Aorta (tissue), 5 donors: ENCODE measurements around the gene PTPRN2. TPM values are rescaled to one million over a fixed set of nuclear protein-coding genes. Genes with fewer than 3 reads are reported as not detected.

Experiments
- ATAC-seq: fragments of 200-7000 bp; cut with Tn5 transposase; one replicate; pipeline ENCODE4 v1.9.1; 2022; ENCODE audit warnings: moderate library complexity; ENCODE audit not compliant: low FRiP score
- DNase-seq, 2 donors: peaks; one replicate each; pipeline ENCODE4 v3.0.0-alpha.2; 2020
- H3K27ac ChIP-seq, 2 donors: one replicate each; pipeline ENCODE4 v1.5.1; 2013; ENCODE audit warnings: low read length in 2 of 2, mild to moderate bottlenecking in 2 of 2, moderate library complexity in 2 of 2, control low read depth in 1 of 2, inconsistent platforms in 1 of 2, low read depth in 1 of 2
- H3K27me3 ChIP-seq, 2 donors: one replicate each; pipeline ENCODE4 v1.6.1; 2013; ENCODE audit warnings: control low read depth in 1 of 2, low read length in 1 of 2, mild to moderate bottlenecking in 1 of 2, moderate library complexity in 1 of 2; ENCODE audit not compliant: insufficient read depth in 2 of 2, control insufficient read depth in 1 of 2
- H3K36me3 ChIP-seq, 2 donors: one replicate each; pipeline ENCODE4 v1.6.1; 2013; ENCODE audit warnings: control low read depth in 1 of 2, low read length in 1 of 2, mild to moderate bottlenecking in 1 of 2; ENCODE audit not compliant: insufficient read depth in 2 of 2, control insufficient read depth in 1 of 2
- H3K4me1 ChIP-seq, 2 donors: one replicate each; pipeline ENCODE4 v1.6.1; 2013; ENCODE audit warnings: low read length in 2 of 2, control low read depth in 1 of 2, mild to moderate bottlenecking in 1 of 2, moderate library complexity in 1 of 2; ENCODE audit not compliant: insufficient read depth in 2 of 2, control insufficient read depth in 1 of 2
- H3K4me3 ChIP-seq, 2 donors: one replicate each; pipeline ENCODE4 v1.5.1; 2013; ENCODE audit warnings: low read length in 2 of 2, control low read depth in 1 of 2, mild to moderate bottlenecking in 1 of 2
- H3K9me3 ChIP-seq: one replicate; pipeline ENCODE4 v1.6.1; 2013; ENCODE audit warnings: mild to moderate bottlenecking, low read length; ENCODE audit not compliant: control insufficient read depth
- WGBS, 2 donors: extraction: QIAGEN DNeasy Blood & Tissue Kit; methylation state at CpG; one replicate each; pipeline ENCODE4 v1.1.7; 2013; 5-methylcytosine and 5-hydroxymethylcytosine counted together
- intact Hi-C, 2 donors: fragments of 100-400 bp; cut with DNase I; formaldehyde crosslinking; loops; one replicate each; pipeline versions ENCODE4 v1.14.2 to v1.15.0; 2022
- polyA plus RNA-seq, 2 donors: library from polyadenylated mRNA; stranded (reverse); fragments of 200-250 nt; gene quantifications; one replicate each; pipeline ENCODE4 v1.2.3, GENCODE V29; 2013
- total RNA-seq, 2 donors: library from RNA; stranded (reverse); fragmentation: NEBNext Ultra II Directional; extraction: Animal tissue kit (Norgen Biotek cat#: 25700); gene quantifications; one replicate each; pipeline ENCODE4 v1.2.1, GENCODE V29; 2021
- donor health status: healthy with polysubstance abuse.
- donor health status: Bipolar disorder and iron deficiency.
- donor health status: DM: no; HTN: no; CAD: no.
- donor health status: DM: no; HTN: no; CAD: no.
- donor health status: DM: yes; HTN: yes; CAD: no.

PTPRN2 gene
- total and polyA plus RNA-seq, 4 donors, result 0.67 to 3.3 (median 1.4) TPM

DNA sequence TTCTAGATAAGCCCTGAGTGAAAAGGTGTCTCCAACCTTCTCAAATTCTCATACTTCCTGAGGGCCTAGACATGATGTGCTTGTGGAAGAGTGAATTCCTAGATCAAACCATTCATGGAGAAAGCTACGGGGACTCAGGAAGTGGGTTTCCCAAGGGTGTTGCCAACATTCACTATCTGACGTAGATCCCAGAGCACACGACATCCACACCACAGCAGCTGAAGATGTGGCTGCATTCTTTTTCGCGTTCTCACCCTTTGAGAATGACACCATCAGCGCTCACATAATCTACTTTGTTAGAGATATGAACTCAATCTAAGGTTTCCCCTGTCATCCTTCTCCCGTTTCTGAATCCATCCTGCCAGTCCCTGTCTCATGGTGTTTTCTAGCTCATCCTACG, 960.0 kb downstream of the PTPRN2 start:
- ATAC-seq, result no peak
- intact Hi-C loops, result no loop called here

GRCh38 chr7:157627033-157627432, 960.6 kb downstream of the PTPRN2 start:
- intact Hi-C loops, result no loop called here

More for the DNA sequence above, 960.0 kb downstream of the PTPRN2 start:
- Histone ChIP-seq H3K27me3 (no peaks in the 10 kb centered on the region), H3K36me3 (no peaks in the 10 kb centered on the region), H3K4me1 (no peaks in the 10 kb centered on the region), H3K9me3 (peaks cover 2% of the 10 kb centered on the region), H3K27ac (no peak overlapping the region), H3K4me3 (no peak overlapping the region)
- no peak for DNase-seq
- 64 to 73% methylated on average over 8 of the region's 8 CpGs for WGBS, 2 donors

DNA sequence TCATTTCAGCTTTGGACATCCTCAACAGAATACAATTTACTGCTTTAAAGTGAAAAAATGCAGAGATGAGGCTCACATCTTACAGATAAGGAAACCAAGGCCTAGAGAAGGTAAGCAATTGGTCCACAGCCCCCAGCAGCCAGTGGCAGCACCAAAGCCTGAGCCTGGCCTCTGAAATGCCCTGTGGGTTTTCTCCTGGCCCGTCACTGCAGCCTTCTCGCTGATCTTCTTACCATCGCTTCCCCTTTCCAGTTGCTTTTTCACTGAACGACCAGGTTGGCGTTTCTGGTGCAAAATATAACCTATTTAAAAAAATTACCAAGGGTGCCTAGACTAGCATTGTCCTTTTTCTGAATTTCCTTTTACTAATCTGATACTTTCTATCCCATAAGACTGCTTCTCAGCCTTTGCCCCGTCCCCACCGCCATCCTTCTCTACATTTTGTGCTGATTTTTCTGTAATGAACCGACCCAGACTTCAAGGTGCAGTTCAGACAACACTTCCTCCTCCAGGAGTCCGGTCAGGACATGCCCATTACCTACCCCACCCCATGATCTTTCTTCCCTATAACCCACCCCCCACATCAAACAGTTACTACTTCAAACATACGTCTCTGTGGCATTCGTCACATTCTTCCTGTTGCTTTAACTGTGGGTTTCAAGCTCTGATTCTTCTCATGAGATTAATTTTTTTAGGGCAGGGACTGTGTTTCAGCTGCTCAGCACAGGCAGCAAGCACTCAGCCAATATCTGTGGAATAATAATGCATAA, 961.5 kb downstream of the PTPRN2 start:
- Histone ChIP-seq H3K36me3 (no peaks in the 10 kb centered on the region), H3K27ac (no peak overlapping the region), H3K27me3 (no peaks in the 10 kb centered on the region), H3K4me1 (no peaks in the 10 kb centered on the region), H3K9me3 (peaks cover 2% of the 10 kb centered on the region), H3K4me3 (no peak overlapping the region)
- intact Hi-C loops, result no loop called here
- DNase-seq (no peak), ATAC-seq (no peak)
- WGBS, 2 donors, result 62 to 64% methylated on average over 11 of the region's 11 CpGs

More at GRCh38 chr7:157627033-157627432, 960.6 kb downstream of the PTPRN2 start:
- 84 to 86% methylated on average over 8 of the region's 8 CpGs for WGBS, 2 donors
- no peaks in the 10 kb centered on the region for H3K36me3 ChIP-seq
- H3K27ac ChIP-seq, result no peak overlapping the region
- H3K9me3 ChIP-seq, result peaks cover 2% of the 10 kb centered on the region
- DNase-seq (no peak), ATAC-seq (no peak)
- no peaks in the 10 kb centered on the region for H3K4me1 ChIP-seq
- H3K4me3 ChIP-seq, result no peak overlapping the region
- no peaks in the 10 kb centered on the region for H3K27me3 ChIP-seq

GRCh38 chr7:157623556-157623955, 964.1 kb downstream of the PTPRN2 start:
- peaks cover 2% of the 10 kb centered on the region for H3K9me3 ChIP-seq
- no peak for DNase-seq
- H3K36me3 ChIP-seq, result no peaks in the 10 kb centered on the region
- H3K27me3 ChIP-seq, result no peaks in the 10 kb centered on the region
- intact Hi-C loops, result no loop called here
- ATAC-seq, result no peak
- H3K27ac ChIP-seq, result no peak overlapping the region
- H3K4me1 ChIP-seq, result no peaks in the 10 kb centered on the region
- 78 to 84% methylated on average over 7 of the region's 7 CpGs for WGBS, 2 donors
- H3K4me3 ChIP-seq, result no peak overlapping the region

- ATAC-seq (no peak), DNase-seq (peak in 1 of 2 donors; percentile 61)
- H3K36me3 ChIP-seq, result no peaks in the 10 kb centered on the region
- no peak overlapping the region for H3K27ac ChIP-seq
- WGBS, 2 donors, result 85 to 90% methylated on average over 28 of the region's 28 CpGs
- intact Hi-C loops, result no loop called here
- H3K27me3 ChIP-seq, result no peaks in the 10 kb centered on the region
- H3K4me1 ChIP-seq, result no peaks in the 10 kb centered on the region
- no peaks in the 10 kb centered on the region for H3K9me3 ChIP-seq
- H3K4me3 ChIP-seq, result no peak overlapping the region
Observed at GRCh38 chr7:157622408-157623205, 965.0 kb downstream of the PTPRN2 start.

- H3K36me3 ChIP-seq, result no peaks in the 10 kb centered on the region
- ATAC-seq, result no peak
- H3K27ac ChIP-seq, result no peak overlapping the region
- 78 to 81% methylated on average over 11 of the region's 11 CpGs for WGBS, 2 donors
- no peaks in the 10 kb centered on the region for H3K9me3 ChIP-seq
- H3K27me3 ChIP-seq, result no peaks in the 10 kb centered on the region
- intact Hi-C loops, result no loop called here
- H3K4me1 ChIP-seq, result no peaks in the 10 kb centered on the region
- H3K4me3 ChIP-seq, result no peak overlapping the region
- no peak for DNase-seq
Observed at GRCh38 chr7:157622000-157622399, 965.6 kb downstream of the PTPRN2 start.

- intact Hi-C loops, result no loop called here
- no peaks in the 10 kb centered on the region for H3K9me3 ChIP-seq
- H3K27ac ChIP-seq, result no peak overlapping the region
- ATAC-seq, result no peak
- no peaks in the 10 kb centered on the region for H3K27me3 ChIP-seq
- no peaks in the 10 kb centered on the region for H3K4me1 ChIP-seq
- H3K4me3 ChIP-seq, result no peak overlapping the region
- H3K36me3 ChIP-seq, result no peaks in the 10 kb centered on the region
- DNase-seq, result peak in 1 of 2 donors; percentile 77
- 80% methylated on average over 32 to 33 of the region's 33 CpGs for WGBS, 2 donors
Observed at GRCh38 chr7:157621131-157621681, 966.4 kb downstream of the PTPRN2 start.

- H3K36me3 ChIP-seq, result no peaks in the 10 kb centered on the region
- DNase-seq (peak in 1 of 2 donors; percentile 47), ATAC-seq (no peak)
- H3K4me1 ChIP-seq, result no peaks in the 10 kb centered on the region
- 60 to 71% methylated on average over 11 of the region's 11 CpGs for WGBS, 2 donors
- intact Hi-C loops, result no loop called here
- H3K9me3 ChIP-seq, result no peaks in the 10 kb centered on the region
- H3K27me3 ChIP-seq, result no peaks in the 10 kb centered on the region
- no peak overlapping the region for H3K4me3 ChIP-seq
- H3K27ac ChIP-seq, result no peak overlapping the region
Observed at GRCh38 chr7:157620616-157621015, 967.0 kb downstream of the PTPRN2 start.
